Lower leg skin (tissue), 4 donors: ENCODE measurements around the gene NR1D1. TPM values are rescaled to one million over a fixed set of nuclear protein-coding genes. Genes with fewer than 3 reads are reported as not detected.

Experiments used
- DNase-seq, 2 donors: peaks; one replicate each; pipeline ENCODE4 v3.0.0-alpha.2; 2019; ENCODE audit warnings: low spot score in 2 of 2
- H3K4me3 ChIP-seq: fragments of 200-600 bp; sonication (generic); 2 replicates; pipeline ENCODE4 v1.5.1; 2017; ENCODE audit warnings: mild to moderate bottlenecking, low read depth; ENCODE audit not compliant: poor library complexity, severe bottlenecking
- POLR2A ChIP-seq, 2 donors: fragments of 450-650 bp; IDR thresholded peaks; one replicate each; pipeline ENCODE4 v1.6.1; 2016 to 2017; ENCODE audit warnings: antibody characterized with exemption in 2 of 2, mild to moderate bottlenecking in 1 of 2, moderate library complexity in 1 of 2
- WGBS, 2 donors: methylation state at CpG; one replicate each; pipeline ENCODE4 v1.1.5; 2018; 5-methylcytosine and 5-hydroxymethylcytosine counted together
- intact Hi-C: fragments of 100-400 bp; cut with DNase I; formaldehyde crosslinking; loops from one replicate; pipeline ENCODE4 v1.15.0; 2023; ENCODE audit warnings: low total_unique reads
- total RNA-seq, 4 donors: library from RNA; depleted of rRNA; stranded (reverse); fragments of >200 nt; gene quantifications; one replicate each; pipeline ENCODE4 v1.1.0, GENCODE V29; 2016
- TF ChIP-seq, protein P1 (sequence below), 3 donors: fragments of 450-650 bp; IDR thresholded peaks; one replicate each; pipeline ENCODE4 v1.5.1; 2016; ENCODE audit warnings: antibody characterized with exemption in 3 of 3, mild to moderate bottlenecking in 3 of 3, moderate library complexity in 2 of 3

Gene NR1D1
- total RNA-seq, 4 donors from 2014 or later = 111 to 194 (median 148) TPM

DNA sequence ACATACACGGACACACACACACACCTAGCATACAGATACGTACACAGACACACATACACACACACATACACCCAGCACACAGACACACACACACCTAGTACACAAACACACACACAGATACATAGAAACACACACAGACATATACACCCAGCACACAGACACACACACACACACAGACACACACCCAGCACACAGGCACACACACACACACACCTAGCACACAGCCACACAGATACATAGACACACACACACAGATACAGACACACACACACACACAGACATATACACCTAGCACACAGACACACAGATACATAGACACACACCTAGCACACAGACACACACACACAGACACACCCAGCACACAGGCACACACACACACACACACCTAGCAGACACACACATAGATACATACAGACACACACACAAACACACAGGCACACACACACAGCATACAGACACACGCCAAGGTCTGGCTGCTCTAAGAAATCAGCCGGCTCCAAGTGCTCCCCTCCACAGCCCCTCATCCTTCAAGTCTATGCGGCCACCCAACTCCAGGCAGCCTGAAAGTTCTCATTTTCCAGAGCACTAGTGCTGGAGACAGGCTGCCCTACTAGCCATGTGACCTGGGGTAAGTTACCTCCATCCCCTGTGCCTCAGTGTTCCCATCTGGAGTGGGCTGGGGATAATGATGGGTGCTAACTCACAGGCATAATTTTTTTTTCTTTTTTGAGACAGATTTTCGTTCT is 13.2 kb downstream of the NR1D1 start:
- TF ChIP-seq POLR2A (IDR thresholded peaks at IDR 0.05) = no peak
- TF ChIP-seq, protein P1, sequence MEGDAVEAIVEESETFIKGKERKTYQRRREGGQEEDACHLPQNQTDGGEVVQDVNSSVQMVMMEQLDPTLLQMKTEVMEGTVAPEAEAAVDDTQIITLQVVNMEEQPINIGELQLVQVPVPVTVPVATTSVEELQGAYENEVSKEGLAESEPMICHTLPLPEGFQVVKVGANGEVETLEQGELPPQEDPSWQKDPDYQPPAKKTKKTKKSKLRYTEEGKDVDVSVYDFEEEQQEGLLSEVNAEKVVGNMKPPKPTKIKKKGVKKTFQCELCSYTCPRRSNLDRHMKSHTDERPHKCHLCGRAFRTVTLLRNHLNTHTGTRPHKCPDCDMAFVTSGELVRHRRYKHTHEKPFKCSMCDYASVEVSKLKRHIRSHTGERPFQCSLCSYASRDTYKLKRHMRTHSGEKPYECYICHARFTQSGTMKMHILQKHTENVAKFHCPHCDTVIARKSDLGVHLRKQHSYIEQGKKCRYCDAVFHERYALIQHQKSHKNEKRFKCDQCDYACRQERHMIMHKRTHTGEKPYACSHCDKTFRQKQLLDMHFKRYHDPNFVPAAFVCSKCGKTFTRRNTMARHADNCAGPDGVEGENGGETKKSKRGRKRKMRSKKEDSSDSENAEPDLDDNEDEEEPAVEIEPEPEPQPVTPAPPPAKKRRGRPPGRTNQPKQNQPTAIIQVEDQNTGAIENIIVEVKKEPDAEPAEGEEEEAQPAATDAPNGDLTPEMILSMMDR (IDR thresholded peaks at IDR 0.05) = no peak
- intact Hi-C loops = no loop called here
- no peak for DNase-seq
- no peak overlapping the region for H3K4me3 ChIP-seq
- 73 to 81% methylated on average over 6 of the region's 6 CpGs for whole genome bisulfite sequencing, 2 donors

DNA sequence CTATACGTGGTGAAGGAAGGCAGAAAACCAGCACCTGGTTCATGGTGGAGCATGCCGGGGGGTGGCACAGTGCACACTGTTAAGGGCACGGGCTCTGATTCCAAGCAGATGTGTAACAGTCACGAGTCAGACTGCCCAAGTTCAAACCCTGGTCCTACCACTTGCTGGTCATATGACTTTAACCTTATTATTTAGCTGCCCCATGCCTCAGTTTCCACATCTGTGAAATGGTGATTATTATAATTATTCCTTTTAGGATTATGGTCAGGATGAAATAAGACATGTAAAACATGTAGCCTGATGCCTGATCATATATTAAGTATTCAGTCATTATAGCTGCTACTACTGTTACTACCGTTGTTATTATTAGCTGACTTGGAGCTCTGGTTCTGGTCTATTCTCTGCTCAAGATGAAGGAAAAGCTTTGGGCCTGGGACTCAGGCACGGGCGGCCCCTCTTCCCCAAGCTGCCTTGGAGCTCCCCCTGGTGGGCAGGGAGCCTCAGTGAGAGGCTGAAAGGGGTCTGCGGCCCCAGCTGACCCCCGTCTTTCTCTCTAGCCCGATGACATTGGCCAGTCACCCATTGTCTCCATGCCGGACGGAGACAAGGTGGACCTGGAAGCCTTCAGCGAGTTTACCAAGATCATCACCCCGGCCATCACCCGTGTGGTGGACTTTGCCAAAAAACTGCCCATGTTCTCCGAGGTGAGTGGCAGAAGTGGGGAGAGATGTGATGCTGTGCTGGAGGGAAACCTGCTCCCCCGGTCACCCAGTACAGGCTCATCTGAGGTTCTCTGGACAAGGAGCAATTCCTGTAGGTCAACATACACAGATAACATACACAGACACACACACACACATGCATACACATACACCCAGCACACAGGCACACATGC is 14.0 kb downstream of the NR1D1 start:
- 67% methylated on average over 17 of the region's 17 CpGs for WGBS, 2 donors
- intact Hi-C loops = no loop called here
- TF ChIP-seq POLR2A (IDR thresholded peaks at IDR 0.05) = no peak
- TF ChIP-seq, protein P1 (IDR thresholded peaks at IDR 0.05) = no peak
- H3K4me3 ChIP-seq = no peak overlapping the region
- DNase-seq = peak in 1 of 2 donors; percentile 16

DNA sequence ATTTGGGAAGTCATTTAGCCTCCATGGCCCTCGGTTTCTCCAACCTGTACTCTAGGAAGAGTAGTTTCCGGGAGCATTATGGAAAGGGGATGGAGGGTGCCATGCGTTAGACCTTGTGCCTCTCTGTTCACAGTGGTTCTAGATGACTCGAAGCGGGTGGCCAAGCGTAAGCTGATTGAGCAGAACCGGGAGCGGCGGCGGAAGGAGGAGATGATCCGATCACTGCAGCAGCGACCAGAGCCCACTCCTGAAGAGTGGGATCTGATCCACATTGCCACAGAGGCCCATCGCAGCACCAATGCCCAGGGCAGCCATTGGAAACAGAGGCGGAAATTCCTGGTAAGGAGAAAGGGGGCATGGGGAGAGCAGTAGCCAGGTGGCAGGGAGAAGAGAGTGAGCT is 15.9 kb downstream of the NR1D1 start:
- no peak overlapping the region for H3K4me3 ChIP-seq
- intact Hi-C loops = no loop called here
- WGBS, 2 donors = 94 to 95% methylated on average over 14 of the region's 14 CpGs
- no peak for TF ChIP-seq POLR2A (IDR thresholded peaks at IDR 0.05)
- TF ChIP-seq, protein P1 (IDR thresholded peaks at IDR 0.05) = no peak
- DNase-seq = no peak

GRCh38 chr17:40079545-40079944 is 20.8 kb downstream of the NR1D1 start:
- TF ChIP-seq, protein P1 (IDR thresholded peaks at IDR 0.05) = no peak
- no peak for TF ChIP-seq POLR2A (IDR thresholded peaks at IDR 0.05)
- 87 to 92% methylated on average over 3 of the region's 3 CpGs for WGBS, 2 donors
- no peak for DNase-seq
- intact Hi-C loops = no loop called here
- H3K4me3 ChIP-seq = no peak overlapping the region

- DNase-seq = no peak
- intact Hi-C loops = no loop called here
- H3K4me3 ChIP-seq = no peak overlapping the region
- WGBS, 2 donors = 85% methylated on average over 7 of the region's 7 CpGs
- no peak for TF ChIP-seq POLR2A (IDR thresholded peaks at IDR 0.05)
- TF ChIP-seq, protein P1 (IDR thresholded peaks at IDR 0.05) = no peak
Measured at GRCh38 chr17:40076591-40076990, 23.8 kb downstream of the NR1D1 start.
